ENCODE data around the gene CCR3.

Gene CCR3

GRCh38 chr3:46221938-46222337 is 20.3 kb upstream of the CCR3 start:
- DNase-seq = no peak

GRCh38 chr3:46222435-46223161 is 19.7 kb upstream of the CCR3 start:
- no peak for DNase-seq

GRCh38 chr3:46228260-46229242 is 13.7 kb upstream of the CCR3 start:
- DNase-seq = peak; percentile 22

GRCh38 chr3:46231323-46231722 is 10.9 kb upstream of the CCR3 start:
- no peak for DNase-seq

GRCh38 chr3:46233194-46233593 is 9.1 kb upstream of the CCR3 start:
- DNase-seq = no peak

DNA sequence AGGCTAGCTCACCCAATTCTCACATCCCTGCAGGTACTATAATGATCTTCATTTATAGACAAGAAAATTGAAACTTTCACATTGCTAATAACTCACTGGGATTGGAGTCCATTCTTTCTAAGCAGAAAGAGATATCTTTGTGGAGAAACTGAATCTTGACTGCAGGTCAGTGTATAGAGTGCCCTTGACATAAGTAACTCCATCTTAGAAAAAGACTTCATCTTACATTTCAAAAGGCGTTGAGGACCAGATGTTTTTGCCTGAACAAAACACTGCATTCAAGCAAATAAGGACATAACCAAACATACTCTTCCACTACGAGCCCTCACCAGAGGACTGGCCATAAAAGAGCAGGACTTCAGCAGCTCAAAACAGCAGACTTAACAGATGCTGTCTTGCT is 6.8 kb upstream of the CCR3 start:
- no peak for DNase-seq

DNA sequence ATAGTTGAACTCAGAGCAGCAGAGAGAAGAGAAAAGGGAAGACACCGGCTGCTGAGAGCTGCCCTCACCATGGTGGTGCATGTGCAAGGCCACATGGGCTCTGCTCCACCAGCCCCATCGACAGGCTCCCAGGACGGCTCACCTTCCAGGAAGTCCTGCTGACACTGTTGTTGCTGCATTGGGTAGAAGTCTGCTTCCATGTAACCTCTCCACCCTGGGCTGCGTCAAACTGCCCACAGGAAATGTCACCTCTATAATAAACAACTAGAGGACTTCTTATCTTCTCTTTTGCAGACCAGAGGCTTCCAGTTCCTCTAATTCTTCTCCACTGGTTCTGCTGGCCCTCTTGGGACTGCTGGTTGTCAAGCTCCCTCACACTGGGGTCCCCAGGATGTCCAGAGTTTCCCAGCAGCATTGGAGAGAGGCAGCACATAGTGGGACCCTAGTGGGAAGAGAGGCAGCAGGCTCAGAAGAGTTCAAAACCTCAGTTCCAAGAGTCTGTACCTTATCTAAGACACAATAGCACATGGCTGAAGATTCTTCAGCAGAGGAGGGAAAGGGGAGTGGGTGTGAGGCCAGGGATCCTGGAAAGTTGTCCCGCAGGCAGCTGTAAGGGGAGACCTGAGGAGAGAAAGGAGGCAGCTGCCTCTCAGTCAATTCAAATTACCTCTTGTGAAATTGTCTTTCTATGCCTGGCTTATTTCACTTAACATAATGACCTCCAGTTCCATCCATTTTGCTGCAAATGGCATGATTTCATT is 5.8 kb upstream of the CCR3 start:
- no peak for DNase-seq

DNA sequence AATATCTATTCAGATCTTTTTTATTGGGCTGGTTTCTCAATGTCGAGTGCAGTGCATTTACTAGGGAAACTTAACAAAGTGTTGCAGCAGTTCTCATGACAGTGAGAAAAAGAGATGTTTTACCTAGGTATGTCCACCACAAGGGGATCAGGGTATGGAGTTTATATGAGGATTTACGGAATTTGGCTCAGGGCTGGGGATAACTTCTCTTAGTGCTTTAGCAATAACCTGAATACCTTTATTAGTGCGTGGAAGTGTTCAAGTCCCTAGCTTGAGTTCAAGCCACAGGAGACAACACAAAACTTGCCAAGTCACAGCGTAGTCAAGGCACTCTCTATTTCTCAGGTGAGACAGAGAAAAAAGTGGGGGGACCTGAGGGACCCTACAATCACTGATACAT is 3.9 kb upstream of the CCR3 start:
- DNase-seq = no peak

GRCh38 chr3:46239301-46239938 is 2.8 kb upstream of the CCR3 start:
- DNase-seq = no peak

DNA sequence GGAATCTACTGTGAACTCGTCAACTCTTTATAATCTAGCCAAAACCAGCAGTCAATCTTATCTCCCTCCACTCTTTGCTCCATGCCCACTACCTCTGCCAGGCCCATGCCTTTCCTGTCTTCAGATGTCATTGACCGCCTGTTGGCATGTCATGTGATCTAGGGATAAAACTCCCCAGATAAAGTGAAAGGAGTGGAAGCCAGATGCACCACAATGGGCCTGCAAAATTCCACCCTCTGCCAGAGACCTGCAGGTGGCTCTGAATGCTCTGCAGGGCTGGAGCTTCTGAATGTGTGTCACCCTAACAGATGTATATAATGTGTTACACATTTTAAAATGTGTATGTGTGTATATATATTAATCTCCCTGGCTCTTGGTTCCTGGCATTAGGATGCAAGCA is 2.3 kb upstream of the CCR3 start:
- no peak for DNase-seq

DNA sequence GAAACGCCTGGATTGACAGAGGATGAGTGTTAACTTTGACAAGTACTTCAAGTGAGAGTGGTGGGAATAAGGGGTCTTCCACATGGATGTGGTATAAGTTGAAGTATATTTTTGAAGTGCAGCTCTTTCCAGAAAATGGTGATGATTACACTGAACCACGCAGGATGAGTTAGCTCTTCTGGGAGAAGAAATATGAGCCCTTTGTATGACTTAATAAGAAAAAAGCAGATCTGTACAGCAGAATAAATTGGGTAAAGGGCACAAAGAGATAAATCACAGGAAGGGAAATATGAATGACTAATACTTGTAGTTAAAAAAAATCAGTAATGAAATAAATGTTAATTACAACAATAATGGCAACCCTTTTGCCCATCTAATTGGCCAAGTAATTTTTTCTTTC is 1.3 kb downstream of the CCR3 start:
- no peak for DNase-seq

DNA sequence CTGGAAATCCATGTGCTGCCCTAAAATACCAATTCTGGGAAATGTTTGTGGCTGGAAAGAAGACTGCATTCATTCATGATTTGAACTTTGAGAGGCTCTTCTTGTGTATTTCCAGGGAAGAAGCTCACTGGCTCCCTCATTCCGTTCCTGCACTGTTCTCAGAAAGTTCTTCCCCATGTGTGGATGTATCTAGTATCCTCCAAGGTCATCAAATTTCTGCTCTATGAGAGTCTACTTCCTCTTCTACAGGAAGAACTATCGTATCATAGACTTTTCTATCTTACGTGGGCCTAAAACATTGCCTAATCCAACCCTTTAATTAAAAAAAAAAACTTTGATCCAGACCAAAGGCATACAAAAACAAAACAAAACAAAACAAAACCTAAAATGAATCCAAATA is 2.9 kb downstream of the CCR3 start:
- no peak for DNase-seq

DNA sequence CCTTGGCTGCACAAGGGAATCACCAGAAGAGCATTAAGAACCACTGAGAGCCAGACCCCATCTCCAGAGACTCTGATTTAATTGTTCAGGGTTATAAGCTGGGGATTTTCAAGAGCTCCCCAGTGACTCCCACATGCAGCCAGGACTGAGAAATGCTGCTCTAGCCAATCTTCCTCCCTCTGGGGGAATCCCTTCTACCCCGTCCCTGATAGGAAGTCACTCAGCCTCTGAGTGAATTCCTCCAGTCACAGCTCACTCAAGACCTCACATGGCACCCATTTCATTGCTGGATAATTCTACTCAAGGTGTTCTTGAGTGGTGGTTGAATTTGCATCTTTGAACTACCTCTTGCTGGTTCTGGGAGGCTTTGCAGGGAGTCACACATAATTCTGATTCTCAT is 10.7 kb downstream of the CCR3 start:
- no peak for DNase-seq

- no peak for DNase-seq
Observed at GRCh38 chr3:46258525-46258924, 16.3 kb downstream of the CCR3 start.

DNA sequence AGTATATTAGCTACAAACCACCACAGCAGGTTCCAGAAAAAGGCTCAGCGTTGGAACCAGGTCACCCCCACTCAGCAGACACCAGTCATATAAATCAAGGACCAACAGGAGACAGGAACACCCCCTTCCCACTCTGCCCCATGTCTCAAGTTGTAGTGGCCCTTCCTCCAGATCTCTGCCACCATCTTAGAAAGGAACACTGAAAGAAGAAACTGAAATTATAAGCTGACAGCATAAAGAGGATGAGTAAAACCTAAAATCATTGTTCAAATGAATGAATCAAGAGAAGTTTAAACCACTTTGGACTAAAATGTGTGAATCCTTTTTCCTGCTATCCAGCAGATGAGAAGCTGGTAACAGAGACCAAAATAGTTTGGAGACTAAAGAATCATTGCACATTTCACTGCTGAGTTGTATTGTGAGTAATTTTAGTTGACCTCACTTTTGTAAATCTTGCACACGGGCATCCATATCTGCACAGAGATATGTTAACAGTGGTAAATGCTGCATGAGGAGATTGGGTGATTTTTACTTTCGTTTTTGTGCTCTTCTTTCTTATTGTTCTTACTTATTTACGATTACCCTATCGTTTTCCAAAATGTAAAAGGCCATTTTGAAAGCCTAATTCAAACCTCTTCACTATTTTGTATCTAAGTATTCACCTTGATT is 19.8 kb downstream of the CCR3 start:
- no peak for DNase-seq

DNA sequence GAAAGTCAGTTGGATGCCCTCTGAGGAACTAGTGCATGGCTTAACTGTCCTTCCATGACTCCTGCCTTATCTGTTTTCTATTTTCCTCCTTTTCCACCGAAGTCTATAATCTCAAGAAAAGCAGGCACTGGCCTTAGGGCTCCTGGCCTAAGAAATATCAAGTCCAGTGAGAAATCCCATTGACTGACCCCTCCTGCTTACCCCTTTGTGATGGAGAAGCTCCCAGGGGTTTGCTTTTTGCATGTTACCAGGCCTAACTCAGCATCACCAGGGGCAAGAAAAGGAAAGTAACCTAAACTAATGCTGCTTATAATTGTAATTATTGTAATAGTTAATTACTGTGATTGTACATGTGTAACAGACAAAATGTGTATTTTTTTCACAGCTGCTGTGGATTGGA is 21.7 kb downstream of the CCR3 start:
- DNase-seq = no peak

DNA sequence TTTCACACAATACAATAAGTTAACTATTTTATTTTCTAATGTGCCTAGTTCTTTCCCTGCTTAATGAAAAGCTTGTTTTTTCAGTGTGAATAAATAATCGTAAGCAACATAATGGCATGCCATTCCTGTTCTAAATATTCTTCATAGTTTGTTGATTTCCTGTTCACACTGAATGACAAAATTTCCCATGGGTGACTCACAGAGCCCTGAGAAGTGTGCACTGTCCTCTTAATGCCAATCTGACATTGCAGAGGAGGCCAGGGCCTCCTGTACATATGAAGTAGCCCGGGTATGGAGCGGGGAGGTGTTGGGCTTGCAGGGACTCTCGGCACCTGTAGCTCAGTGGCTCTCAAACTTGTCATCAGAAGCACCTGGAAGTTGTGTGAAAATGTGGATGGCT is 24.3 kb downstream of the CCR3 start:
- DNase-seq = no peak

DNA sequence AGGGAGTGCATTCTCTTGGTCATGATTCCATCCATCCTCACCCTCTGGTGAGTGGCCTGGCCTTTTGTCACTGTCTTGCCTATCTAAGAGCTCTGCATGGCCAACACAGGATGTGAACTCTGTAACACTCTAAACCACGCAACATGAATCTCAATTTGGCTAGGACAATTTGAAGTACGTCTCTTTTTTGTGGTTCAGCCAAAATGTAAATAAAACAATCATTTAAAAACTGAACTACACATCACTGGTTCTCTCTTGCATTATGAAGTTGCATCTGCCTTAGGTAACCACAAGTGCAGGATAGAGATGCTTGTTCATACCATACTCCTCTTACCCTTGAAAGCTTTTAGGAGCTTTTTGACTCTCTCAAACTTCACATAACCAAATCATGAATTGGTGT is 27.3 kb downstream of the CCR3 start:
- DNase-seq = no peak

GRCh38 chr3:46270474-46270873 is 28.2 kb downstream of the CCR3 start:
- no peak for DNase-seq

- no peak for DNase-seq
Observed at GRCh38 chr3:46271209-46271745, 29.0 kb downstream of the CCR3 start.

DNA sequence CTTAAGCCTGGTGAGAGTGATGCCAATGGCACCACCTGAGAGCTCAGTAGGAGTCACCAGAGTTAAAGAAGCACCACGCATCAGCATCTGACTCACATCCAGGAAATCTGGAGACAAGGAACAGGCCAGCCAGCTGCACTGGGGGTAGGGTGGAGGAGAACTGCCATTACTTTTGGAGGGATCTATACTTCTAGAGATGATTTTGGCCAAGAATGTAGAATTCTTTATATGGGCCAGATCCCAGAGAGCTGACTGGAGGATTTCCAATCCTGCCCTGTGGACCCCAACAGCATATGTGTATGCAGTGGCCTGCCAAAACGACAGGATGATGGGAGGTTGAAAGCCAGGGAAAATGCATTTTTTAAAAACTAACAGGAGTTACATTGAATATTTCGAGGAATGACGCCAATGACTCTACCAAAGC is 29.8 kb downstream of the CCR3 start:
- no peak for DNase-seq

- DNase-seq = peak; percentile 5
Observed at GRCh38 chr3:46276497-46277099, 34.3 kb downstream of the CCR3 start.
